Endothelial cell (in vitro differentiated cells): ENCODE data around the gene DLGAP5. TPM values are rescaled to one million over a fixed set of nuclear protein-coding genes. Genes with fewer than 3 reads are reported as not detected.

ENCODE experiments used
- DNase-seq: peaks from one replicate; pipeline ENCODE4 v3.0.0; 2021; ENCODE audit warnings: low spot score
- H3K27ac Mint-ChIP-seq: one replicate; pipeline ENCODE4 v1.8.0; 2021; ENCODE audit warnings: mixed read lengths, inconsistent platforms; ENCODE audit not compliant: unreplicated experiment
- H3K27me3 Mint-ChIP-seq: one replicate; pipeline ENCODE4 v1.8.0; 2021; ENCODE audit warnings: mild to moderate bottlenecking, moderate library complexity, mixed read lengths, inconsistent platforms; ENCODE audit not compliant: unreplicated experiment
- H3K36me3 Mint-ChIP-seq: one replicate; pipeline ENCODE4 v1.8.0; 2021; ENCODE audit warnings: mild to moderate bottlenecking, low read depth, mixed read lengths, inconsistent platforms; ENCODE audit not compliant: unreplicated experiment
- H3K4me1 Mint-ChIP-seq: one replicate; pipeline ENCODE4 v1.8.0; 2021; ENCODE audit warnings: mild to moderate bottlenecking, mixed read lengths, inconsistent platforms; ENCODE audit not compliant: unreplicated experiment
- H3K4me3 Mint-ChIP-seq: one replicate; pipeline ENCODE4 v1.8.0; 2021; ENCODE audit warnings: mild to moderate bottlenecking, mixed read lengths, inconsistent platforms; ENCODE audit not compliant: unreplicated experiment
- H3K9me3 Mint-ChIP-seq: one replicate; pipeline ENCODE4 v1.8.0; 2021; ENCODE audit warnings: mixed read lengths, inconsistent platforms; ENCODE audit not compliant: unreplicated experiment
- CTCF ChIP-seq: fragments of 200-600 bp; sonication (generic); IDR thresholded peaks from one replicate; pipeline ENCODE4 v1.5.0; 2021; ENCODE audit warnings: antibody characterized with exemption; ENCODE audit not compliant: unreplicated experiment
- total RNA-seq: library from RNA; stranded (reverse); fragmentation: NEBNext Ultra II Directional; extraction: Animal tissue kit (Norgen Biotek cat#: 25700); gene quantifications from one replicate; pipeline ENCODE4 v1.2.1, GENCODE V29; 2021; ENCODE audit not compliant: unreplicated experiment

Gene DLGAP5
- total RNA-seq, 1 donor from 2014 or later = 12.8 TPM

- DNase-seq = no peak
- Mint-ChIP-seq H3K27ac (no peak overlapping the region), H3K4me1 (peaks cover 21% of the 10 kb centered on the region), H3K27me3 (no peaks in the 10 kb centered on the region), H3K9me3 (no peaks in the 10 kb centered on the region), H3K4me3 (no peak overlapping the region), H3K36me3 (no peaks in the 10 kb centered on the region)
- no peak for TF ChIP-seq CTCF
Observed at GRCh38 chr14:55188686-55189295, 2.6 kb downstream of the DLGAP5 start.

GRCh38 chr14:55180434-55180833 lies 11.0 kb downstream of the DLGAP5 start:
- Mint-ChIP-seq H3K4me3 (peak overlapping the region; percentile 12), H3K9me3 (no peaks in the 10 kb centered on the region), H3K27ac (no peak overlapping the region), H3K4me1 (peaks cover 9% of the 10 kb centered on the region), H3K36me3 (no peaks in the 10 kb centered on the region), H3K27me3 (no peaks in the 10 kb centered on the region)
- DNase-seq = no peak
- no peak for TF ChIP-seq CTCF

GRCh38 chr14:55180006-55180405 lies 11.4 kb downstream of the DLGAP5 start:
- Mint-ChIP-seq H3K9me3 (no peaks in the 10 kb centered on the region), H3K27ac (no peak overlapping the region), H3K27me3 (no peaks in the 10 kb centered on the region), H3K36me3 (no peaks in the 10 kb centered on the region), H3K4me1 (peaks cover 9% of the 10 kb centered on the region), H3K4me3 (no peak overlapping the region)
- no peak for TF ChIP-seq CTCF
- no peak for DNase-seq

- no peak for DNase-seq
- Mint-ChIP-seq H3K36me3 (no peaks in the 10 kb centered on the region), H3K27ac (no peak overlapping the region), H3K4me1 (no peaks in the 10 kb centered on the region), H3K27me3 (no peaks in the 10 kb centered on the region), H3K9me3 (no peaks in the 10 kb centered on the region), H3K4me3 (no peak overlapping the region)
- TF ChIP-seq CTCF = no peak
Observed at GRCh38 chr14:55170526-55170925, 20.9 kb downstream of the DLGAP5 start.

- Mint-ChIP-seq H3K9me3 (no peaks in the 10 kb centered on the region), H3K4me1 (no peaks in the 10 kb centered on the region), H3K4me3 (no peak overlapping the region), H3K27me3 (peaks cover 2% of the 10 kb centered on the region), H3K27ac (no peak overlapping the region), H3K36me3 (no peaks in the 10 kb centered on the region)
- DNase-seq = no peak
- no peak for TF ChIP-seq CTCF
Observed at GRCh38 chr14:55160989-55161388, 30.4 kb downstream of the DLGAP5 start.
